Mesenchymal stem cell (in vitro differentiated cells and primary cell): Measurements from ENCODE around the gene LHFPL2.
"Not testable (repeated sequence)": the region's sequence is repeated elsewhere in the genome, so short reads cannot be mapped to it uniquely, and the experiment has no call there.

ENCODE experiments used
- DNase-seq: peaks from one replicate; pipeline ENCODE4 v3.0.0-alpha.2; 2013
- H2AFZ ChIP-seq: one replicate; pipeline ENCODE4 v1.6.1; 2013; ENCODE audit warnings: low read depth, mild to moderate bottlenecking, control low read depth, inconsistent platforms, low read length, moderate library complexity
- H2AK5ac ChIP-seq: 2 replicates; pipeline ENCODE4 v1.6.1; 2013; ENCODE audit warnings: low read length, moderate library complexity, mild to moderate bottlenecking, inconsistent platforms; ENCODE audit not compliant: severe bottlenecking
- H2BK120ac ChIP-seq: one replicate; pipeline ENCODE4 v1.6.1; 2013; ENCODE audit warnings: low read depth, mild to moderate bottlenecking, inconsistent platforms, low read length, moderate library complexity
- H2BK12ac ChIP-seq, 2 experiments: one replicate each; pipeline ENCODE4 v1.6.1; 2013; ENCODE audit warnings: inconsistent platforms in 2 of 2, low read length in 2 of 2, mild to moderate bottlenecking in 2 of 2, moderate library complexity in 2 of 2, control low read depth in 1 of 2
- H2BK15ac ChIP-seq: one replicate; pipeline ENCODE4 v1.6.1; 2013; ENCODE audit warnings: mild to moderate bottlenecking, low read depth, inconsistent platforms; ENCODE audit not compliant: poor library complexity, severe bottlenecking
- H2BK5ac ChIP-seq: 2 replicates; pipeline ENCODE4 v1.6.1; 2013; ENCODE audit warnings: low read depth, mild to moderate bottlenecking, low read length, control low read depth, inconsistent platforms; ENCODE audit not compliant: poor library complexity, severe bottlenecking
- H3K14ac ChIP-seq, 2 experiments: one replicate each; pipeline ENCODE4 v1.6.1; 2013; ENCODE audit warnings: inconsistent platforms in 2 of 2, low read length in 2 of 2, control low read depth in 1 of 2, mild to moderate bottlenecking in 1 of 2, moderate library complexity in 1 of 2
- H3K18ac ChIP-seq, 2 experiments: one replicate each; pipeline ENCODE4 v1.6.1; 2013; ENCODE audit warnings: inconsistent platforms in 2 of 2, low read length in 2 of 2, control low read depth in 1 of 2, low read depth in 1 of 2, mild to moderate bottlenecking in 1 of 2
- H3K23ac ChIP-seq, 2 experiments: one replicate each; pipeline ENCODE4 v1.6.1; 2013; ENCODE audit warnings: inconsistent platforms in 2 of 2, low read length in 2 of 2, mild to moderate bottlenecking in 2 of 2, moderate library complexity in 2 of 2, control low read depth in 1 of 2
- H3K27ac ChIP-seq: 2 replicates; pipeline ENCODE4 v1.5.1; 2013; ENCODE audit warnings: mild to moderate bottlenecking, moderate library complexity, low read length, control low read depth, inconsistent platforms; ENCODE audit not compliant: poor library complexity, severe bottlenecking
- H3K27me3 ChIP-seq, 2 experiments: 2 replicates each; pipeline versions ENCODE4 v1.6.1 to v1.7.0; 2013; ENCODE audit warnings: low read length in 2 of 2, mild to moderate bottlenecking in 2 of 2, moderate library complexity in 2 of 2, control low read depth in 1 of 2, inconsistent platforms in 1 of 2; ENCODE audit not compliant: control insufficient read depth in 1 of 2, insufficient read depth in 1 of 2
- H3K36me3 ChIP-seq, 2 experiments: 2 replicates each; pipeline versions ENCODE4 v1.6.1 to v1.7.0; 2013; ENCODE audit warnings: low read length in 2 of 2, control low read depth in 1 of 2, inconsistent platforms in 1 of 2, low read depth in 1 of 2, mild to moderate bottlenecking in 1 of 2; ENCODE audit not compliant: insufficient read depth in 2 of 2, control insufficient read depth in 1 of 2
- H3K4ac ChIP-seq, 2 experiments: one replicate each; pipeline ENCODE4 v1.6.1; 2013; ENCODE audit warnings: inconsistent platforms in 2 of 2, low read length in 2 of 2, mild to moderate bottlenecking in 2 of 2, moderate library complexity in 2 of 2, control low read depth in 1 of 2, low read depth in 1 of 2
- H3K4me1 ChIP-seq: 2 replicates; pipeline ENCODE4 v1.6.1; 2013; ENCODE audit warnings: low read depth, low read length, control low read depth; ENCODE audit not compliant: control insufficient read depth, insufficient read depth
- H3K4me2 ChIP-seq: 2 replicates; pipeline ENCODE4 v1.6.1; 2013; ENCODE audit warnings: low read length, mild to moderate bottlenecking, inconsistent platforms; ENCODE audit not compliant: poor library complexity, severe bottlenecking
- H3K4me3 ChIP-seq, 2 experiments: 2 replicates each; pipeline versions ENCODE4 v1.5.1 to v1.7.0; 2013; ENCODE audit warnings: low read length in 2 of 2, mild to moderate bottlenecking in 2 of 2, control low read depth in 1 of 2, low read depth in 1 of 2; ENCODE audit not compliant: insufficient read depth in 1 of 2
- H3K79me1 ChIP-seq: replicated peaks from 2 replicates; pipeline ENCODE4 v1.6.1; 2013; ENCODE audit warnings: mild to moderate bottlenecking, control low read depth, low read length, inconsistent platforms; ENCODE audit not compliant: poor library complexity, severe bottlenecking
- H3K9ac ChIP-seq: 2 replicates; pipeline ENCODE4 v1.7.0; 2013; ENCODE audit warnings: mild to moderate bottlenecking, low read length, moderate library complexity
- H3K9me3 ChIP-seq: 2 replicates; pipeline ENCODE4 v1.7.0; 2013; ENCODE audit warnings: mild to moderate bottlenecking, low read length; ENCODE audit not compliant: control insufficient read depth
- H4K8ac ChIP-seq: one replicate; pipeline ENCODE4 v1.6.1; 2013; ENCODE audit warnings: inconsistent platforms, mild to moderate bottlenecking, low read length, moderate library complexity
- H4K91ac ChIP-seq: one replicate; pipeline ENCODE4 v1.6.1; 2013; ENCODE audit warnings: mild to moderate bottlenecking, low read length, inconsistent platforms
- WGBS: methylation state at CpG from one replicate; pipeline ENCODE4 v1.1.7; 2013; ENCODE audit warnings: mixed read lengths; 5-methylcytosine and 5-hydroxymethylcytosine counted together

Gene LHFPL2

DNA sequence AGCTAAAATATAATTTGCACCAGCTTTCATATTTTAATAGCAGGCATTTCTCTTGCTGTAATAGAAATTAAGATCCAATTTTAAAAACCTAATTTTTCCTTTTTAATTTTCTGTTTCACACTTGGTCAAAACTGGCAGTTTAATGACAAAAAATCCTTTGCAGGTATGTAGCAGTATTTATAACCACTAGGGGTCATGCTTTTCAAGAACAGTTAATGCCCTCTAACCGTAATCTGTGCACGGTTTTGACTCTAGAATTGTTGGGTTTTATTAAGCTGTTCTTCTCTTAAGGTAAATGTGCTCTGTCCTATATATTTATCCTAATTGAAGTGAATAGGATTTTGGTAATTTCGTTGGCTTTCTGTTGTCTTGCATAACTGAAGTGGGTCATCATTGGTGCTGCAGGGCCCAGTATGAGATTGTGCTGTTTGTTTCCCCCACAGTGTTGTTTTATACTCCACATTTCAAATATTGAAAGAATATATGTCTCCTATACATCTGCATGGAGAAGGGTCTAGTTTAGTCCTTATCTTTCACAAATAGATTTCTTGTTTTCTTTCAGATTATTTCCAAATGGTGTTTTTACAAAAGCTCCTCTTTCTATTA lies 180.7 kb downstream of the LHFPL2 start:
- DNase-seq = peak; percentile 52
- H2AFZ ChIP-seq = no peak overlapping the region
- no peaks in the 10 kb centered on the region for H3K9me3 ChIP-seq
- no peak overlapping the region for H2BK120ac ChIP-seq
- H2AK5ac ChIP-seq = no peak overlapping the region
- H2BK12ac ChIP-seq = no peak overlapping the region
- no peak overlapping the region for H3K27ac ChIP-seq
- H3K27me3 ChIP-seq = no peaks in the 10 kb centered on the region
- H3K4me2 ChIP-seq = no peak overlapping the region
- H3K9ac ChIP-seq = peak overlapping the region; percentile 50
- H3K18ac ChIP-seq = no peak overlapping the region
- H4K8ac ChIP-seq = no peak overlapping the region
- H2BK15ac ChIP-seq = no peak overlapping the region
- H3K4ac ChIP-seq = no peak overlapping the region
- no peak overlapping the region for H3K14ac ChIP-seq
- no peak overlapping the region for H3K23ac ChIP-seq
- H3K79me1 ChIP-seq = peaks cover 6% of the 10 kb centered on the region
- H2BK5ac ChIP-seq = no peak overlapping the region
- H3K36me3 ChIP-seq = peaks cover 0 to 28% of the 10 kb centered on the region in 2 experiments
- WGBS = 34% methylated on average over 3 of the region's 3 CpGs
- H3K4me3 ChIP-seq = no peak overlapping the region
- no peak overlapping the region for H4K91ac ChIP-seq
- no peaks in the 10 kb centered on the region for H3K4me1 ChIP-seq

DNA sequence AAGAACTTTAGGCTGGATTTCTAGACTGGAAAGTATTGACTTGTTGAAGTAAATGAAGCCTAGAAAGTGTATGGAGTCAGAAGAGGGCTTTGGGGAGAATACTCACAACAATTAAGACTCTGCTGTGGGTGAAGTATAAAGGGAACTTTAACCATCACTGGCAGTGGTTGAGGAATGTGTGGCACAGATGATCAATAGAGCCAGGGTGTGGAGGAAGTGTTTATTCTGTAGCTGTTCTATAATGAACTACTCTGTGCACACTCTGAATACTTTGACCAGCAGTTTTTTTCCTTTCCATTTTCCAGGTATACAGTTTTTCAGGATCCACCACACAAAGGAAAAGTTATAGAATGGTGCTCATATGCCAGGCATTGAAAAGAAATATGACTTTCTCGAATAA lies 181.4 kb downstream of the LHFPL2 start:
- H2BK5ac ChIP-seq = no peak overlapping the region
- no peak overlapping the region for H3K23ac ChIP-seq
- H3K4me2 ChIP-seq = no peak overlapping the region
- H3K27ac ChIP-seq = no peak overlapping the region
- no peak overlapping the region for H3K4me3 ChIP-seq
- H2BK12ac ChIP-seq = no peak overlapping the region
- peaks cover 0 to 32% of the 10 kb centered on the region in 2 experiments for H3K36me3 ChIP-seq
- no peak overlapping the region for H2AFZ ChIP-seq
- no peaks in the 10 kb centered on the region for H3K27me3 ChIP-seq
- H4K8ac ChIP-seq = no peak overlapping the region
- no peak overlapping the region for H2BK15ac ChIP-seq
- H3K9ac ChIP-seq = no peak overlapping the region
- H3K18ac ChIP-seq = no peak overlapping the region
- no peak overlapping the region for H3K14ac ChIP-seq
- H2BK120ac ChIP-seq = no peak overlapping the region
- H3K79me1 ChIP-seq = peaks cover 6% of the 10 kb centered on the region
- no peak for DNase-seq
- no CpG with 5 or more reads among the region's 1 CpG for WGBS
- no peak overlapping the region for H2AK5ac ChIP-seq
- H3K4me1 ChIP-seq = no peaks in the 10 kb centered on the region
- H3K9me3 ChIP-seq = no peaks in the 10 kb centered on the region
- no peak overlapping the region for H3K4ac ChIP-seq
- no peak overlapping the region for H4K91ac ChIP-seq

DNA sequence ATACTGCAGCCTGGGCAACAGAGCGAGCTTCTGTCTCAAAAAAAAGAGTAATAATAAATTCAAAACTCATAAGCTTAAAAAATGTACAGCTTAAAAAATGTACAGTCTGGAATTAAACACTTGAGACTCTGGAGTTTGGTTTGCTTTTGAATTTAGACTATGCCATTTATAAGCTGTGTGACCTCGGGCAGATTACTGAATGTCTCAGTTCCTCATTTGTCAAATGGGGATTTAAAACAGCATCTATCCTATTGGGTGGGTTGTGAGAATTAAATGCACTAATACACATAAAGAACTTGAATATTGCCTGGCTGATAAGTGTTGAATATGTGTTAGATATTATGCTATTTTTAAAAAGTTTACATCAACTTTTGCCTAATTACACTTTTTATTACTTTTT lies 189.7 kb downstream of the LHFPL2 start:
- WGBS = 89% methylated on average over 1 of the region's 2 CpGs
- Histone ChIP-seq H3K36me3 (peaks cover 2 to 20% of the 10 kb centered on the region in 2 experiments), H2BK12ac (no peak overlapping the region), H3K4me3 (no peak overlapping the region), H3K9me3 (no peaks in the 10 kb centered on the region), H3K9ac (no peak overlapping the region), H3K23ac (no peak overlapping the region), H3K4ac (no peak overlapping the region), H2BK5ac (no peak overlapping the region), H3K4me2 (no peak overlapping the region), H2BK15ac (no peak overlapping the region), H3K14ac (no peak overlapping the region), H3K18ac (no peak overlapping the region), H2AFZ (no peak overlapping the region), H3K4me1 (no peaks in the 10 kb centered on the region), H3K27ac (no peak overlapping the region), H3K27me3 (no peaks in the 10 kb centered on the region), H4K8ac (no peak overlapping the region), H2BK120ac (no peak overlapping the region), H2AK5ac (no peak overlapping the region), H4K91ac (no peak overlapping the region), H3K79me1 (no peaks in the 10 kb centered on the region)
- no peak for DNase-seq

DNA sequence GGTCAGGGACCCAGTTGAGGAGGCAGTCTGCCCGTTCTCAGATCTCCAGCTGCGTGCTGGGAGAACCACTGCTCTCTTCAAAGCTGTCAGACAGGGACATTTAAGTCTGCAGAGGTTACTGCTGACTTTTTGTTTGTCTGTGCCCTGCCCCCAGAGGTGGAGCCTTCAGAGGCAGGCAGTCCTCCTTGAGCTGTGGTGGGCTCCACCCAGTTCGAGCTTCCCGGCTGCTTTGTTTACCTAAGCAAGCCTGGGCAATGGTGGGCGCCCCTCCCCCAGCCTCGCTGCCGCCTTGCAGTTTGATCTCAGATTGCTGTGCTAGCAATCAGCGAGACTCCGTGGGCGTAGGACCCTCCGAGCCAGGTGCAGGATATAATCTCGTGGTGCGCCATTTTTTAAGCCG lies 191.1 kb downstream of the LHFPL2 start:
- not testable (repeated sequence) for H2AFZ ChIP-seq, H3K27me3 ChIP-seq, H3K79me1 ChIP-seq, H2BK5ac ChIP-seq, H3K4me1 ChIP-seq, H3K23ac ChIP-seq, H4K91ac ChIP-seq, H4K8ac ChIP-seq, H2AK5ac ChIP-seq, H3K4ac ChIP-seq, H3K9ac ChIP-seq, H2BK120ac ChIP-seq, H3K27ac ChIP-seq, H3K14ac ChIP-seq, H3K9me3 ChIP-seq, H2BK15ac ChIP-seq, H3K18ac ChIP-seq, H3K4me3 ChIP-seq, H3K4me2 ChIP-seq, H2BK12ac ChIP-seq, DNase-seq
- H3K36me3 ChIP-seq = peaks cover 2 to 20% of the 10 kb centered on the region in 2 experiments
- WGBS = 50% methylated on average over 10 of the region's 14 CpGs
